Endothelial cell of umbilical vein (primary cell): ENCODE measurements around the gene TMEM234. TPM values are rescaled to one million over a fixed set of nuclear protein-coding genes. Genes with fewer than 3 reads are reported as not detected.

Experiments used
- BruUV-seq: library from RNA; stranded (reverse); fragments of 400-500 nt; replicated peaks from 2 replicates; lab custom pipeline; 2021; lab: Mats Ljungman, UMichigan
- CTCF ChIA-PET: fragments of 300-600, 350-600 bp; sonication (Branson Sonifier 250); formaldehyde crosslinking; loops from one replicate; lab custom pipeline; 2021; ENCODE audit warnings: antibody characterized with exemption, inconsistent platforms; lab: Charles Lee
- POLR2A ChIA-PET: fragments of 300-600, 350-600 bp; sonication (Branson Sonifier 250); formaldehyde crosslinking; loops from one replicate; lab custom pipeline; 2021; ENCODE audit warnings: antibody characterized with exemption, inconsistent platforms; lab: Charles Lee
- DNase-seq: peaks from one replicate; pipeline ENCODE4 v3.0.0-alpha.2; 2011; ENCODE audit warnings: low read depth, low spot score
- FAIRE-seq: peaks from 2 replicates; lab custom pipeline; 2011; peaks lifted over from hg19 to GRCh38; lab: Jason Lieb, UNC
- H2AFZ ChIP-seq: 2 replicates; pipeline ENCODE4 v1.6.0; 2012; ENCODE audit warnings: low read depth, low read length, control low read depth, inconsistent platforms
- H3K27ac ChIP-seq: 2 replicates; pipeline ENCODE4 v1.5.1; 2011; ENCODE audit warnings: low read depth, mild to moderate bottlenecking, control low read depth, low read length, moderate library complexity; ENCODE audit not compliant: insufficient read depth
- H3K27me3 ChIP-seq, 2 experiments: 2 replicates each; pipeline versions ENCODE4 v1.6.0 to v1.6.1; 2011; ENCODE audit warnings: low read length in 2 of 2, mixed read lengths in 1 of 2; ENCODE audit not compliant: control insufficient read depth in 2 of 2, insufficient read depth in 2 of 2
- H3K36me3 ChIP-seq, 2 experiments: 2 replicates in 1 of 2; 3 replicates in 1 of 2; pipeline ENCODE4 v1.5.1; 2011; ENCODE audit warnings: low read length in 2 of 2, mild to moderate bottlenecking in 1 of 2, moderate library complexity in 1 of 2; ENCODE audit not compliant: control insufficient read depth in 2 of 2, insufficient read depth in 2 of 2; ENCODE audit errors: extremely low read depth in 1 of 2
- H3K4me1 ChIP-seq: 3 replicates; pipeline ENCODE4 v1.5.1; 2011; ENCODE audit warnings: mild to moderate bottlenecking, low read length; ENCODE audit not compliant: control insufficient read depth, insufficient read depth; ENCODE audit errors: extremely low read depth
- H3K4me2 ChIP-seq: 2 replicates; pipeline ENCODE4 v1.6.1; 2011; ENCODE audit warnings: low read length, control low read depth, mixed read lengths; ENCODE audit not compliant: insufficient read depth
- H3K4me3 ChIP-seq, 3 experiments: fragments of 200-600 bp in 1 of 3; sonication (generic), shearing (Covaris generic) in 1 of 3; replicated peaks in 1 of 3; 2 replicates each; pipeline ENCODE4 v1.5.1; 2011 to 2016; ENCODE audit warnings: control low read depth in 3 of 3, low read length in 3 of 3, mild to moderate bottlenecking in 2 of 3, inconsistent platforms in 1 of 3, low read depth in 1 of 3, moderate library complexity in 1 of 3; ENCODE audit not compliant: insufficient read depth in 1 of 3
- H3K79me2 ChIP-seq: 2 replicates; pipeline ENCODE4 v1.6.0; 2012; ENCODE audit warnings: low read length, inconsistent platforms; ENCODE audit not compliant: control insufficient read depth, insufficient read depth
- H3K9ac ChIP-seq: replicated peaks from 2 replicates; pipeline ENCODE3; 2011; ENCODE audit warnings: low read length, control low read depth; ENCODE audit not compliant: insufficient read depth; ENCODE audit errors: extremely low read depth
- H3K9me1 ChIP-seq: replicated peaks from 3 replicates; pipeline ENCODE4 v1.6.0; 2011; ENCODE audit warnings: mild to moderate bottlenecking, low read length; ENCODE audit not compliant: control insufficient read depth, insufficient read depth; ENCODE audit errors: extremely low read depth
- H3K9me3 ChIP-seq: replicated peaks from 2 replicates; pipeline ENCODE4 v1.5.1; 2012; ENCODE audit warnings: low read length, inconsistent platforms; ENCODE audit not compliant: control insufficient read depth, insufficient read depth
- H4K20me1 ChIP-seq: replicated peaks from 2 replicates; pipeline ENCODE3; 2011; ENCODE audit warnings: mild to moderate bottlenecking, low read length; ENCODE audit not compliant: control insufficient read depth, insufficient read depth; ENCODE audit errors: extremely low read depth
- EZH2 ChIP-seq: IDR thresholded peaks from 2 replicates; pipeline ENCODE4 v1.6.1; 2012; ENCODE audit warnings: borderline replicate concordance, low read depth, mild to moderate bottlenecking, moderate library complexity, low read length, inconsistent platforms; ENCODE audit not compliant: severe bottlenecking
- FOS ChIP-seq: IDR thresholded peaks from 2 replicates; pipeline ENCODE4 v1.6.1; 2011; ENCODE audit warnings: mild to moderate bottlenecking, low read length, moderate library complexity, borderline replicate concordance; ENCODE audit not compliant: insufficient read depth
- JUN ChIP-seq: IDR thresholded peaks from 2 replicates; pipeline ENCODE4 v1.6.1; 2011; ENCODE audit warnings: borderline replicate concordance, low read depth; ENCODE audit not compliant: insufficient read length, insufficient read depth
- MYC ChIP-seq: IDR thresholded peaks from one replicate; pipeline ENCODE4 v1.6.1; 2011; ENCODE audit warnings: mild to moderate bottlenecking, low read depth, low read length
- POLR2A ChIP-seq: IDR thresholded peaks from 2 replicates; pipeline ENCODE4 v1.6.1; 2012; ENCODE audit warnings: low read depth, mild to moderate bottlenecking, control low read depth, low read length
- dilution Hi-C: fragments of 300-500 bp; cut with MboI; formaldehyde crosslinking; loops from one replicate; pipeline ENCODE4 v1.15.0; 2019; ENCODE audit warnings: low sequenced_read_pairs; ENCODE audit not compliant: extremely low pct_ligation_motif_present
- intact Hi-C: fragments of 100-400 bp; cut with micrococcal nuclease; formaldehyde crosslinking; loops from one replicate; pipeline ENCODE4 v1.10.0; 2022
- polyA plus RNA-seq, 4 experiments: library from polyadenylated mRNA; depleted of rRNA in 3 of 4; stranded (reverse) in 3 of 4; unstranded in 1 of 4; fragments of >200 nt; gene quantifications; 2 replicates each; pipeline versions ENCODE4 v1.2.1 to v1.2.3, GENCODE V29; 2011 to 2012; ENCODE audit warnings: missing spikeins in 1 of 4
- total RNA-seq: library from RNA; stranded (reverse); gene quantifications from 2 replicates; pipeline ENCODE4 v1.2.3, GENCODE V29; 2021
- TF ChIP-seq, protein P1 (sequence below): IDR thresholded peaks from 2 replicates; pipeline ENCODE4 v1.6.1; 2011; ENCODE audit not compliant: insufficient read depth, insufficient read length
- TF ChIP-seq, protein P2 (sequence below), 2 donors: IDR thresholded peaks; 1 replicate in 1 of 2; 2 replicates in 1 of 2; pipeline ENCODE4 v1.5.1; 2011; ENCODE audit warnings: low read length in 2 of 2, mild to moderate bottlenecking in 2 of 2, moderate library complexity in 2 of 2, control low read depth in 1 of 2, inconsistent platforms in 1 of 2, low read depth in 1 of 2; ENCODE audit not compliant: insufficient read depth in 1 of 2; ENCODE audit errors: extremely low read depth in 1 of 2

TMEM234 gene
- total and polyA plus RNA-seq, 2 donors (not counting 3 experiments of a cell fraction or from before 2014, with no cell fraction given) = 20.7 to 21.3 TPM

DNA sequence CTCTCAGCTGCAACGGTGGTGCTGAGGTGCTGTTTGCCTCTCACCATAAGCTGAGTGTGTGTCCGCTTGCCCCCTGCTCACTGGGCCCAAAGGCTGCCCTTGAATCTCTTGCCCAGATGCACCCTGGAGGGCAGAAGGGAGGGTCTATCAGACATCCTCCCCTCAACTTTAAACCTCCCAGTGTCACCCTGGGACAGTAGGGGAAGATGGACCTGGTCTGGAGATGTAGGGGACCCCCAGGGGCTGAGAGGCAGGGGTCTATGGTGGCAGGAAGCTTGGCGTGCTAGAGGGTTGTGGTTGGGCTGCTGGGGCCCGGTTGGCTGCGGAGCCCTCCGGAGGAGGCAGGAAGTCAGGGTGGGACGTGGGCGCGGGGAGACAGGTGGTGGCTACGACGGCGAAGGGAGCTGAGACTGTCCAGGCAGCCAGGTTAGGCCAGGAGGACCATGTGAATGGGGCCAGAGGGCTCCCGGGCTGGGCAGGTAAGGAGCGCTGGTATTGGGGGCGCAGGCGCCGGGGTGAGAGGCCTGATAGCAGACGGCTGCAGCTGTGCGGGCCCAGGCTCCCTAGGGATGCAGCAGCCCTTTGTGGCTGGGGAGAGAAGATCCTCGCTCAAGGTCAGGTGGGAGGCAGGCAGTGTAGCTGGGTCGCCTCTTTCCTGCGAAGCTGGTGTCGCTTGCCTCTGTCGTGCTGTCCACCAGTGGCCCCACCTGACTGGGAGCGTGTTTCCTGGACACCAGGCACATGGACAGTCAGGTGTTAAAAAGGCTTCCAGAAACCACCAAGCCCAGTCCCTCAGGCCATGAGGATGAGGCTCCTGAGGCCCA lies 29.0 kb upstream of the TMEM234 start, which contains the start of gene LCK:
LCK (plus strand) TSS at position 373 of the 824 bp plus-strand sequence. CDS start 23,065 bp downstream, outside the sequence.
- CTCF ChIA-PET = interaction anchor here (1.0 to 6.3 kb wide), 5 partner anchors 8 to 65 kb away, joined by 3 to 73 read pairs (median 47); no protein-coding TSS in a partner anchor

More for the DNA sequence above, 29.0 kb upstream of the TMEM234 start, which contains the start of gene LCK:
- DNase-seq = no peak
- Histone ChIP-seq H3K9ac (peak within 1 kb of the TSS; percentile 8), H4K20me1 (no peaks in the 10 kb centered on the region), H2AFZ (no peak within 1 kb of the TSS), H3K27ac (peak within 1 kb of the TSS; percentile 77), H3K9me1 (no peaks in the 10 kb centered on the region), H3K4me1 (peaks cover 47% of the 10 kb centered on the region), H3K9me3 (no peaks in the 10 kb centered on the region), H3K79me2 (no peaks in the 10 kb centered on the region), H3K4me3 (no peak within 1 kb of the TSS), H3K27me3 (no peaks in the 10 kb centered on the region), H3K4me2 (no peak within 1 kb of the TSS), H3K36me3 (no peaks in the 10 kb centered on the region)
- TF ChIP-seq JUN (no peak), POLR2A (no peak), FOS (no peak), MYC (no peak), EZH2 (no peak)
- TF ChIP-seq, protein P1, sequence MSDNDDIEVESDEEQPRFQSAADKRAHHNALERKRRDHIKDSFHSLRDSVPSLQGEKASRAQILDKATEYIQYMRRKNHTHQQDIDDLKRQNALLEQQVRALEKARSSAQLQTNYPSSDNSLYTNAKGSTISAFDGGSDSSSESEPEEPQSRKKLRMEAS = no peak
- TF ChIP-seq, protein P2, sequence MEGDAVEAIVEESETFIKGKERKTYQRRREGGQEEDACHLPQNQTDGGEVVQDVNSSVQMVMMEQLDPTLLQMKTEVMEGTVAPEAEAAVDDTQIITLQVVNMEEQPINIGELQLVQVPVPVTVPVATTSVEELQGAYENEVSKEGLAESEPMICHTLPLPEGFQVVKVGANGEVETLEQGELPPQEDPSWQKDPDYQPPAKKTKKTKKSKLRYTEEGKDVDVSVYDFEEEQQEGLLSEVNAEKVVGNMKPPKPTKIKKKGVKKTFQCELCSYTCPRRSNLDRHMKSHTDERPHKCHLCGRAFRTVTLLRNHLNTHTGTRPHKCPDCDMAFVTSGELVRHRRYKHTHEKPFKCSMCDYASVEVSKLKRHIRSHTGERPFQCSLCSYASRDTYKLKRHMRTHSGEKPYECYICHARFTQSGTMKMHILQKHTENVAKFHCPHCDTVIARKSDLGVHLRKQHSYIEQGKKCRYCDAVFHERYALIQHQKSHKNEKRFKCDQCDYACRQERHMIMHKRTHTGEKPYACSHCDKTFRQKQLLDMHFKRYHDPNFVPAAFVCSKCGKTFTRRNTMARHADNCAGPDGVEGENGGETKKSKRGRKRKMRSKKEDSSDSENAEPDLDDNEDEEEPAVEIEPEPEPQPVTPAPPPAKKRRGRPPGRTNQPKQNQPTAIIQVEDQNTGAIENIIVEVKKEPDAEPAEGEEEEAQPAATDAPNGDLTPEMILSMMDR (IDR thresholded peaks at IDR 0.05; ENCODE audit: extremely low read depth in 1 of 2, insufficient read depth in 1 of 2, low read depth in 1 of 2, low read length in 2 of 2) = no peak
- dilution Hi-C loops (no loop called here), intact Hi-C loops (loop anchor here (1.0 kb wide), 3 partner anchors 10 to 41 kb away; partner anchors contain the start of gene HDAC1)
- BruUV-seq = no TSS peak
- FAIRE-seq = no peak
- POLR2A ChIA-PET = interaction anchor here (2.0 kb wide), 1 partner anchor 85 kb away, joined by 12 read pairs; the partner anchor contains the start of gene MARCKSL1
